Duodenal mucosa (tissue), 2 donors: Measurements from ENCODE around the gene CFAP44.
"Not testable (repeated sequence)": the region's sequence is repeated elsewhere in the genome, so short reads cannot be mapped to it uniquely, and the experiment has no call there.

Source experiments
- H3K27ac ChIP-seq: one replicate; pipeline ENCODE4 v1.7.0; 2013; ENCODE audit warnings: low read depth, low read length
- H3K27me3 ChIP-seq, 2 donors: one replicate each; pipeline ENCODE4 v1.7.0; 2013; ENCODE audit warnings: low read length in 2 of 2, control low read depth in 1 of 2; ENCODE audit not compliant: insufficient read depth in 2 of 2, control insufficient read depth in 1 of 2
- H3K36me3 ChIP-seq, 2 donors: one replicate each; pipeline ENCODE4 v1.7.0; 2013; ENCODE audit warnings: low read length in 2 of 2, control low read depth in 1 of 2; ENCODE audit not compliant: insufficient read depth in 2 of 2, control insufficient read depth in 1 of 2
- H3K4me1 ChIP-seq, 2 donors: one replicate each; pipeline ENCODE4 v1.7.0; 2013; ENCODE audit warnings: low read length in 2 of 2, control low read depth in 1 of 2; ENCODE audit not compliant: insufficient read depth in 2 of 2, control insufficient read depth in 1 of 2
- H3K4me3 ChIP-seq, 2 donors: one replicate each; pipeline ENCODE4 v1.7.0; 2013; ENCODE audit warnings: low read length in 2 of 2, low read depth in 1 of 2
- H3K9ac ChIP-seq, 2 donors: one replicate each; pipeline ENCODE4 v1.7.0; 2013; ENCODE audit warnings: low read length in 2 of 2, low read depth in 1 of 2
- H3K9me3 ChIP-seq, 2 donors: one replicate each; pipeline ENCODE4 v1.7.0; 2013; ENCODE audit warnings: low read length in 2 of 2, control low read depth in 1 of 2; ENCODE audit not compliant: control insufficient read depth in 1 of 2

CFAP44 gene, protein sequence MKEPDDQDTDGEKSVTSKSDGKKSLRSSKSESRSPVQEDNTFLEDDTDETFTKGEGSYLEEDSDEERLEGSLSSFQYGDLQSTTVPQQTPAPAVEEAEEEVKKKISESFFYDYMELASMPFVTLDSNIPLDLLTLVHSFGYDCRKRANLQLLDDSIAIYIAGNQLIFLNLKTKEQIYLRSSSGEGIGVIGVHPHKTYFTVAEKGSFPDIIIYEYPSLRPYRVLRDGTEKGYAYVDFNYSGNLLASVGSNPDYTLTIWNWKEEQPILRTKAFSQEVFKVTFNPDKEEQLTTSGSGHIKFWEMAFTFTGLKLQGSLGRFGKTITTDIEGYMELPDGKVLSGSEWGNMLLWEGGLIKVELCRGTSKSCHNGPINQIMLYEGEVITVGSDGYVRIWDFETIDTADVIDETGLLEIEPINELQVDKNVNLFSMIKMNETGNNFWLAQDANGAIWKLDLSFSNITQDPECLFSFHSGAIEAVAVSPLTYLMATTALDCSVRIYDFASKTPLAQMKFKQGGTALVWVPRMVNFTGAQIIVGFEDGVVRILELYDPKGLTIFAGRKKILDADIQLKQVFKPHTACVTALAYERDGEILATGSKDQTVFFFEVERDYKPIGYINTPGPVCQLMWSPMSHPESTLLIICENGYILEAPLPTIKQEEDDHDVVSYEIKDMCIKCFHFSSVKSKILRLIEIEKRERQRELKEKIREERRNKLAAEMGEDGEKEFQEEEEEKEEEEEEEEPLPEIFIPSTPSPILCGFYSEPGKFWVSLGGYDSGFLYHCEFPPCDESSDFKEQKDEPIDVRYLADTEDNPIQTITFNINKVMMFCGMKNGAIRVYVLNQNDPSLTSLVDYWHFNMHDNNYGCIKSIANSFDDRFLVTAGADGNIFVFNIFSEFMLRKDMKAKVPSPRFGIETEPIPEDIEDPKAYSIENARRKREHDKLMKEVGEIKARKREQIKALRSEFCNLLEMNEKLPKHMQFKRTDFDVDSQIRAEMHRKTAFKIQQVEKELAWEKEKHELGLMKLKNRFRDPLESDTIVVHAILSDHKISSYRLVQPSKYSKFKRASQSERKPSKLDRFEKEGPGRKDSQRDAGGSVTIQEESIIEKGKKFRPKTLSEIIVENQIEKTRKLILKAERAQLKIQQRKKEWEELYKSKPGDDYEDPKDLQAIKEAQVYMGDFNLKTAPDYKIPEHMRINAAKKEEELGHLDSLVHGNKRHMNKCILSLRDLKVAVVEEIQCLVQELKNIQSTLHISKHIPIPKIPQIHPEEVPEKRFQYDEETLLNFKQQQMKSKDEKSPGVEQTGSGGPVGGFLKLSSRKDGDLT (N-terminal part only)

DNA sequence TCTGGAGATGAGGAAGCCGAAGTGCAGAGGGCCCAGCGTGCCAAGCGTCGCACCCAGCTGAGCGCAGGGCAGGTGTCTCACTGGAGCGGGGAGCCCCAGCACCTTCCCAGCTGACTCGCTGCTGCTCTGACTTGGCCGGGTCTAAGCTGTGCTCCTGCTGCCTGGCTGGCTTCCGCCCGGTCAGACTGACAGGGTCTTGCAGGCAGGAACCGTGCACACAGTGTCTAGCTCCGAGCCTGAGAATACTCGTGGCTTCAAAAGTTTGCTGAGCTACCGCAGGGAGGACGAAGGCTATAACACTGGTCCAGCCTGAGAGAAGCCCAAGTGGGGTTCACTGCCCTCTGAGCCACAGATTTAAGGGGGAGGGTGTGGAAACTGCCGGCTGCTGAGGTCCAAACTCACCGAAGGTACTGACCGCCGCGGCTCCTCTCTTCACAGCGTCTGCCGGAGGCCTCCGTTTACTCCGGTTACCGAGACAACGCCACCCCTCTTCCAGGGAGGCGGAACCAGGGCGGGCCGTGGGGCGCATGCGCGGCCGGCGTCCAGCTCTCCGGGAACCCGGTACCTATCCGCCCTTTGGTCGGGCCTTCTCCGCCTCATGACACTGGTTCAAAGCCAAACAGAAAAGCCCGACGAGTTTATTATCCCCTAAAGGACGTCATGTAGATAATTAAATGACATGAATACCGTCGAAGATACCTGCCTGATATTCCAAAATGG is at the start of gene CFAP44:
CFAP44 (minus strand) TSS at position 443 of the 720 bp plus-strand sequence. CDS start 7,829 bp downstream, outside the sequence.
- H3K4me3 ChIP-seq: peak within 1 kb of the TSS; percentile 61 to 68
- H3K27ac ChIP-seq: no peak within 1 kb of the TSS
- peak within 1 kb of the TSS in 1 of 2 donors; percentile 16 for H3K9ac ChIP-seq

DNA sequence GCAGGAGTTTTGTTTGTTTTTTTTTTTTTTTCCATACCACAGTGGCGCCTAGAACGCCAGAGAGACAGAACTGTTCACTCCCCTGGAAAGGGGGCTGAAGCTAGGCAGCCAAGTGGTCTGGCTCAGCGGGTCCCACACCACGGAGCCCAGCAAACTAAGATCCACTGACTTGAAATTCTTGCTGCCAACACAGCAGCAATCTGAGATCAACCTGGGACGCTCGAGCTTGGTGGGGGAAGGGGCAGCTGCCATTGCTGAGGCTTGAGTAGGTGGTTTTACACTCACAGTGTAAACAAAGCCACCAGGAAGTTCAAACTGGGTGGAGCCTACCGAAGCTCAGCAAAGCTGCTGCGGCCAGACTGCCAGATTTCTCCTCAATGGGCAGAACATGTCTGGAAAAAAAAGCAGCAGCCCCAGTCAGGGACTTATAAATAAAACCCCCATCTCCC is 43.9 kb upstream of the CFAP44 start:
- no peak overlapping the region for H3K27ac ChIP-seq
- H3K9me3 ChIP-seq: no peaks in the 10 kb centered on the region
- no peak overlapping the region for H3K9ac ChIP-seq
- no peak overlapping the region for H3K4me3 ChIP-seq
- no peaks in the 10 kb centered on the region for H3K27me3 ChIP-seq
- H3K36me3 ChIP-seq: peaks cover 0 to 3% of the 10 kb centered on the region in 2 donors
- no peaks in the 10 kb centered on the region for H3K4me1 ChIP-seq

More for the DNA sequence above, at the start of gene CFAP44:
- Histone ChIP-seq H3K36me3 (peaks cover 0 to 4% of the 10 kb centered on the region in 2 donors), H3K4me1 (peaks cover 0 to 9% of the 10 kb centered on the region in 2 donors), H3K27me3 (no peaks in the 10 kb centered on the region), H3K9me3 (no peaks in the 10 kb centered on the region)

DNA sequence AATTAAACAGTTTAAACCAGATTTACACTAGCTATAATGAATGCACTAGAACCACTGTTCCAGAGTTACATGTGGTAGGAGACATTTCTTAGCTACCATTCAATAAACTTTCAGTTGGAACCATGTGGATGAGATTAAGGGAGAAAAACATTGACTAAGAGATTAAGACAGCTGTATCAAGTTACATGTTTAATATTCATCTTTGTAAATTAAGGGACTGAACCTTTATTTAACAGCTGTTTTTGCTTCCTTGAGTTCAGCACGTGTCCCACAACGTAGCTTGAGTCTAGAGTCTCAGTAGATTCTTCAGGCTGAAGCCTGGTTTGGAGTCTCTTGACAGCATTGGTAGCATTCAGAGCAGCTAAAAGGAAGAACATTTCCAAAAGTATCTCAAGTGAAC is 27.2 kb upstream of the CFAP44 start:
- H3K4me3 ChIP-seq: no peak overlapping the region
- H3K9me3 ChIP-seq: no peaks in the 10 kb centered on the region
- no peak overlapping the region for H3K9ac ChIP-seq
- H3K36me3 ChIP-seq: peaks cover 4 to 27% of the 10 kb centered on the region in 2 donors
- no peak overlapping the region for H3K27ac ChIP-seq
- H3K27me3 ChIP-seq: no peaks in the 10 kb centered on the region
- no peaks in the 10 kb centered on the region for H3K4me1 ChIP-seq

DNA sequence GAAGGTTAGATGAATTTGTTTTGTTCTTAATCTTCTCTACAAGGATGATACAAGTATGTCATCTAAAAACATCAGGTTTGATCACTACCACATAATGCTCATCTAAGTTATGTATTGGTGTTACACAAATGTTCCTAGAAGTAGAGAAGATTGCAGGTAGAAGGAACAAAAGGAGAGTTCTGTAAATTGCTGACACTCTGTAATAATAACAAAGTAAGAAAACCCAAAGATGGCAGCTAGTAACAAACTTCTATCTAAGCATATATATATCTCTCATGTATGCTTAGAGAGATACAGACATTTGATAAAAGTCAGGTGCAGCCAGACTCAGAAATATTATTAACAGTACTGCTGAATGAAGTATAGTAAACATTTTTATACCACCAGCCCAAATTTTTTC is 20.2 kb upstream of the CFAP44 start:
- H3K4me1 ChIP-seq: no peaks in the 10 kb centered on the region
- no peak overlapping the region for H3K4me3 ChIP-seq
- no peaks in the 10 kb centered on the region for H3K9me3 ChIP-seq
- no peaks in the 10 kb centered on the region for H3K27me3 ChIP-seq
- H3K27ac ChIP-seq: no peak overlapping the region
- peaks cover 11 to 35% of the 10 kb centered on the region in 2 donors for H3K36me3 ChIP-seq
- no peak overlapping the region for H3K9ac ChIP-seq

DNA sequence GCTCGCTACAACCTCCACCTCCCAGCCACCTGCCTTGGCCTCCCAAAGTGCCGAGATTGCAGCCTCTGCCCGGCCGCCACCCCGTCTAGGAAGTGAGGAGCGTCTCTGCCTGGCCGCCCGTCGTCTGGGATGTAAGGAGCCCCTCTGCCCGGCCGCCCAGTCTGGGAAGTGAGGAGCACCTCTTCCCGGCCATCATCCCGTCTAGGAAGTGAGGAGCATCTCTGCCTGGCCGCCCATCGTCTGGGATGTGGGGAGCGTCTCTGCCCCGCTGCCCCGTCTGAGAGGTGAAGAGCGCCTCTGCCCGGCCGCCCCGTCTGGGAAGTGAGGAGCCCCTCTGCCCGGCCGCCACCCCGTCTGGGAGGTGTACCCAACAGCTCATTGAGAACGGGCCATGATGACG is 17.3 kb upstream of the CFAP44 start:
- H3K27me3 ChIP-seq, H3K9me3 ChIP-seq, H3K4me1 ChIP-seq, H3K4me3 ChIP-seq, H3K27ac ChIP-seq, H3K9ac ChIP-seq: not testable (repeated sequence)
- H3K36me3 ChIP-seq: peaks cover 8 to 30% of the 10 kb centered on the region in 2 donors

DNA sequence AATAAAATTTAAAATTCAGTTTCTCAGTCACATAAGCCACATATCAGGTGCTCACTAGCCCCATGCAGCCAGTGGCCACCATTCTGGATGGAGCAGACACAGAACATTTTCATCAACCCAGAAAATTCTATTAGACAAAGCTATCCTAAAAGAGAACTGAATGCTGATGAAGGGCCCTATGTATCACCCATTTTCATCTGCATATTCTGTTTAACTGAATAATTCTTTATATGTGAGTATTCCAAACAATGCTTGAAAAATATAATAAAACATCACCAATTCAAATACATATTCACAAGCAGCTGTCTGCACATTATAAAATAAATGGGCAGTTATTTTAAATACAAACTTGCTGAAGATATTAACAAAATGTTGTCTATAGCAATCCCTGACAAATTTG is 14.2 kb upstream of the CFAP44 start:
- Histone ChIP-seq H3K4me3 (no peak overlapping the region), H3K9me3 (no peaks in the 10 kb centered on the region), H3K27ac (no peak overlapping the region), H3K36me3 (peaks cover 11 to 39% of the 10 kb centered on the region in 2 donors), H3K27me3 (no peaks in the 10 kb centered on the region), H3K4me1 (no peaks in the 10 kb centered on the region), H3K9ac (no peak overlapping the region)

DNA sequence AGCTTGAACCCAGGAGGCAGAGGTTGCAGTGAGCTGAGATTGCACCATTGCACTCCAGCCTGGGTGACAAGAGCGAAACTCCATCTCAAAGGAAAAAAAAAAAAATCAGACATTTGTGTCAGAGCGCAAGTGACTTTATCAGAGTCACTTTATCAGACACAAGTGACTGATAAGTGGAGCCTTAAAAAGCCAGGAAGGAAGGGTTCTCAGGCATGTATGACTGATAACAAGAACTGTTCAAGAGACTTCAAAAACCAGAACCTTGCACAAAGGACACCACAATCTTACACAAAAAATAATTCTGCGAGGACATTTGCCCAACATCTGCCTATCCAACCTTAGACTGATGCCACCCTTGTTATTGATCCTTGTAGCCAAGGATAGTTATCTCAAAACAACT is 13.3 kb upstream of the CFAP44 start:
- no peak overlapping the region for H3K4me3 ChIP-seq
- no peak overlapping the region for H3K9ac ChIP-seq
- H3K36me3 ChIP-seq: peaks cover 5 to 34% of the 10 kb centered on the region in 2 donors
- H3K4me1 ChIP-seq: no peaks in the 10 kb centered on the region
- H3K27ac ChIP-seq: no peak overlapping the region
- H3K27me3 ChIP-seq: no peaks in the 10 kb centered on the region
- no peaks in the 10 kb centered on the region for H3K9me3 ChIP-seq

DNA sequence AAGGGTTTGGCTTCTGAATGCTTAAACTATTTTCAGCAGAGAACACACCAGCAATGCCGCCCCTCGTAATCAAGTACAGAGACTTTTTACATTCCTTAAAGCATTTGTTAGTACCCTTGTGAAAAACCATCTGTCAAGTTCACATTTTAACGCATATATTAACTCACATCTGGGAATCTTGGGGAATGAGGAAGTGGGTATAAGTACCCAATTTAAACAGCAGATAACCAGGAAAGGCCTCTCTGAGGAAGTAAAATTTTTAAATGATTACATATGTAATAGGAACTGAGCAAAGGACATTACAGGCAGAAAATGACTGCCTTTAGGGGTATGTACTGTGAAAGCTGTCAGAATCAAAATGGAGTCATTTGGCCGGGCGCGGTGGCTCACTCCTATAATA is 12.8 kb upstream of the CFAP44 start:
- no peaks in the 10 kb centered on the region for H3K4me1 ChIP-seq
- no peaks in the 10 kb centered on the region for H3K27me3 ChIP-seq
- H3K27ac ChIP-seq: no peak overlapping the region
- no peaks in the 10 kb centered on the region for H3K9me3 ChIP-seq
- peaks cover 5 to 34% of the 10 kb centered on the region in 2 donors for H3K36me3 ChIP-seq
- no peak overlapping the region for H3K9ac ChIP-seq
- no peak overlapping the region for H3K4me3 ChIP-seq

DNA sequence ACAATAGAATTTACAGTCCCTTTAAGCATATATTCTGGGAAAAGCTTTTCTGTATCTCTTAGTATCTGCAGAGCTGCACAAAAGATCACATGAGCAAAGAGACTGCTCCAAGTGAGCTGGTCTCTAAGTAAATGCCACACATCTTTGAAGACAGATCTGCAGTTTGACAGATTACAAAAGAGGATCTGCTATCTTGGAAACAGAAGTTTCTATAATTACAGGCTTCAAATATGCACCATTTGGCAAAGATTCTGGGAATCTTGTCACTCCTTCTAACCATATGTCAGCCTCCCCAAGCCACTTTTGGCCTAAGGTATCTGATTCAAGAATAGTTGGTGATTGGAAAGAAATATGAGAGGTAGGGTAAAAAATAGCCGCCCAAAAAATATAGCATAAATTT is 9.6 kb upstream of the CFAP44 start:
- Histone ChIP-seq H3K4me1 (no peaks in the 10 kb centered on the region), H3K27ac (no peak overlapping the region), H3K36me3 (peaks cover 5 to 31% of the 10 kb centered on the region in 2 donors), H3K9me3 (no peaks in the 10 kb centered on the region), H3K27me3 (no peaks in the 10 kb centered on the region), H3K4me3 (no peak overlapping the region), H3K9ac (no peak overlapping the region)
